Measurements from ENCODE around the gene GPR89A. TPM values are rescaled to one million over a fixed set of nuclear protein-coding genes. Genes with fewer than 3 reads are reported as not detected.
"Not testable (repeated sequence)": the region's sequence is repeated elsewhere in the genome, so short reads cannot be mapped to it uniquely, and the experiment has no call there.

The GPR89A gene
- total RNA-seq, 1 experiment from 2014 or later, result 19.5 TPM

- TF ChIP-seq EGR1 (IDR thresholded peaks at IDR 0.05; ENCODE audit: low read depth) (no peak), SRF (IDR thresholded peaks at IDR 0.05; ENCODE audit: low read depth) (no peak), SIN3A (IDR thresholded peaks at IDR 0.05; ENCODE audit: low read depth) (no peak), REST (IDR thresholded peaks at IDR 0.05; ENCODE audit: low read depth) (no peak), POLR2AphosphoS5 (IDR thresholded peaks at IDR 0.05; ENCODE audit: low read depth, low read length) (no peak), MAX (IDR thresholded peaks at IDR 0.05) (no peak), POLR2A (IDR thresholded peaks at IDR 0.05; ENCODE audit: borderline replicate concordance, extremely low read depth, insufficient read depth, insufficient read length) (no peak)
Observed at GRCh38 chr1:145717833-145718232, 110.0 kb downstream of the GPR89A start (continued).

- BruUV-seq (replicated peaks); H2AFZ ChIP-seq (ENCODE audit: low read depth, low read length, poor library complexity, severe bottlenecking); H4K20me1 ChIP-seq (ENCODE audit: insufficient read depth); ATAC-seq; H3K36me3 ChIP-seq (ENCODE audit: control insufficient read depth in 1 of 2, insufficient read depth in 2 of 2, low read length in 2 of 2); POLR2A ChIA-PET; H3K9me2 ChIP-seq (ENCODE audit: insufficient read depth); intact Hi-C loops (cut with micrococcal nuclease); H3K4me3 ChIP-seq (replicated peaks in 1 of 2; ENCODE audit: low read depth in 1 of 2, low read length in 2 of 2); H3K9me3 ChIP-seq (ENCODE audit: control insufficient read depth in 1 of 2, insufficient read depth in 1 of 2, low read depth in 1 of 2, low read length in 2 of 2); H3K27ac ChIP-seq (ENCODE audit: low read depth, low read length); H3K27me3 ChIP-seq (ENCODE audit: insufficient read depth, low read length); CTCF ChIA-PET; RAD21 ChIA-PET (ENCODE audit: low non-redundant PET in 1 of 2, low total read pairs in 2 of 2, uncharacterized antibody in 2 of 2, unreplicated experiment in 2 of 2); H3K9ac ChIP-seq (ENCODE audit: low read length); H3K4me2 ChIP-seq (ENCODE audit: low read length); H3K79me2 ChIP-seq (ENCODE audit: insufficient read depth, low read length); DNase-seq (ENCODE audit: low read depth, low spot score): not testable (repeated sequence)
- H3K4me1 ChIP-seq (ENCODE audit: control insufficient read depth in 1 of 2, insufficient read depth in 2 of 2, low read length in 2 of 2), result peaks cover 8 to 19% of the 10 kb centered on the region in 2 experiments
Observed at GRCh38 chr1:145718465-145718864, 110.7 kb downstream of the GPR89A start.
